ENCODE data around the gene WDFY4. TPM values are rescaled to one million over a fixed set of nuclear protein-coding genes. Genes with fewer than 3 reads are reported as not detected.

The WDFY4 gene
- total RNA-seq, 2 experiments from 2014 or later: 0.90 to 1.1 TPM

- no peak for TF ChIP-seq CTCF (IDR thresholded peaks at IDR 0.05)
- Mint-ChIP-seq H3K4me1 (ENCODE audit: low read depth) (no peaks in the 10 kb centered on the region), H3K4me3 (no peak overlapping the region), H3K9me3 (no peaks in the 10 kb centered on the region), H3K36me3 (ENCODE audit: low read depth) (no peaks in the 10 kb centered on the region), H3K27me3 (no peaks in the 10 kb centered on the region), H3K27ac (no peak overlapping the region)
- DNase-seq (no peak), ATAC-seq (no peak)
- CTCF ChIA-PET: no interaction called here
- POLR2A ChIA-PET: no interaction called here
- intact Hi-C loops (cut with micrococcal nuclease): no loop called here
Observed at GRCh38 chr10:48813291-48813690, 128.6 kb downstream of the WDFY4 start.

GRCh38 chr10:48813825-48814224 lies 129.2 kb downstream of the WDFY4 start:
- Mint-ChIP-seq H3K27me3 (no peaks in the 10 kb centered on the region), H3K4me3 (no peak overlapping the region), H3K4me1 (ENCODE audit: low read depth) (no peaks in the 10 kb centered on the region), H3K27ac (no peak overlapping the region), H3K36me3 (ENCODE audit: low read depth) (no peaks in the 10 kb centered on the region), H3K9me3 (no peaks in the 10 kb centered on the region)
- CTCF ChIA-PET: no interaction called here
- DNase-seq (no peak), ATAC-seq (no peak)
- TF ChIP-seq CTCF (IDR thresholded peaks at IDR 0.05): no peak
- POLR2A ChIA-PET: no interaction called here
- intact Hi-C loops (cut with micrococcal nuclease): no loop called here

DNA sequence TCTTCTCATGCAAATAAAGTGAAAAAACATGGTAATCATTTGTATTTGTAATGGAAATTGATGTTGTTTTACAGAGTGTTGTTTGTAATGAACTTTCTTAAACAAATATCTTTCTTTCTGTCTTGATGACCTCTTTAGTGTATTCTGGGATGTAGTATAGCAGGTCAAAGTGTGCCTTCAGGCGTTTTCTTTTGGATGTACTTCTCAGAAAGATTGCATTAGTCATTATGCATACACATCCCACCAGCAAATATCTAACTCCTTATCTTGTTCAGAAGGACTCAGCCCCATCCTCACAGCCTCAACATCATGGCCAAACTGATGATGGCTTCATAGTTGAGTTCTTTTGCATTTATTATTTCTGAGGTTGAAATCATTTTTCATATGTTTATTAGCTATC lies 130.3 kb downstream of the WDFY4 start:
- no peak overlapping the region for H3K4me3 Mint-ChIP-seq
- ChIA-PET POLR2A (interaction anchor here (0.7 kb wide), 1 partner anchor 1491 kb away, joined by 3 read pairs; no protein-coding TSS in a partner anchor), CTCF (no interaction called here)
- no peaks in the 10 kb centered on the region for H3K27me3 Mint-ChIP-seq
- no peak for DNase-seq
- no peak for ATAC-seq
- no peaks in the 10 kb centered on the region for H3K9me3 Mint-ChIP-seq
- no peaks in the 10 kb centered on the region for H3K36me3 Mint-ChIP-seq (ENCODE audit: low read depth)
- intact Hi-C loops (cut with micrococcal nuclease): no loop called here
- H3K4me1 Mint-ChIP-seq (ENCODE audit: low read depth): no peaks in the 10 kb centered on the region
- no peak overlapping the region for H3K27ac Mint-ChIP-seq
- TF ChIP-seq CTCF (IDR thresholded peaks at IDR 0.05): no peak

- DNase-seq (no peak), ATAC-seq (no peak)
- CTCF ChIA-PET: no interaction called here
- no peak for TF ChIP-seq CTCF (IDR thresholded peaks at IDR 0.05)
- peaks cover 2% of the 10 kb centered on the region for H3K27me3 Mint-ChIP-seq
- intact Hi-C loops (cut with micrococcal nuclease): no loop called here
- no peaks in the 10 kb centered on the region for H3K4me1 Mint-ChIP-seq (ENCODE audit: low read depth)
- POLR2A ChIA-PET: interaction anchor here (0.6 kb wide), 1 partner anchor 303 kb away, joined by 3 read pairs; no protein-coding TSS in a partner anchor
- H3K4me3 Mint-ChIP-seq: no peak overlapping the region
- no peaks in the 10 kb centered on the region for H3K36me3 Mint-ChIP-seq (ENCODE audit: low read depth)
- no peaks in the 10 kb centered on the region for H3K9me3 Mint-ChIP-seq
- no peak overlapping the region for H3K27ac Mint-ChIP-seq
Observed at GRCh38 chr10:48817141-48817540, 132.5 kb downstream of the WDFY4 start.

DNA sequence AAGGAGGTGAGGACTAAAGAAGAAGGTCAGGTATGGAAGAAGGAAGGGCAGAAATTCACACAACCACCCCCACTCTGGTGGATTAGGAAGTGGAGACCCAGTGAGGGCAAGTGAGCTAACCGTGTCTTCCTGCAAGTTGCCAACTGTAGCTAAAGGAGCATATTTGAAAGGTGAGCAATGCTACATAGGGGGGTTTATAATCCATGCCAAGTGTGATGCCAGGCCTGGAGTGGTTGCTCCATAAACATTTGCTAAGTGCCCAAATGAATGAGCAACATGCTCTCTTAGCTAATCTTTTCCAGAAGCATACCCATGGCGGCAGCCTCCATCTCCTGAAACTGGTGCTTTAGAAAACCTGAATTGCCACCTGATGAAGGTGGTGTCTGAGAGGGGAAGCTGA lies 133.4 kb downstream of the WDFY4 start:
- H3K36me3 Mint-ChIP-seq (ENCODE audit: low read depth): no peaks in the 10 kb centered on the region
- ATAC-seq (no peak), DNase-seq (no peak)
- no peak overlapping the region for H3K27ac Mint-ChIP-seq
- H3K4me3 Mint-ChIP-seq: no peak overlapping the region
- no peaks in the 10 kb centered on the region for H3K4me1 Mint-ChIP-seq (ENCODE audit: low read depth)
- ChIA-PET POLR2A (no interaction called here), CTCF (no interaction called here)
- intact Hi-C loops (cut with micrococcal nuclease): no loop called here
- H3K9me3 Mint-ChIP-seq: no peaks in the 10 kb centered on the region
- H3K27me3 Mint-ChIP-seq: peaks cover 2% of the 10 kb centered on the region
- TF ChIP-seq CTCF (IDR thresholded peaks at IDR 0.05): no peak

All from activated CD8-positive, alpha-beta T cell treated with anti-CD3 and anti-CD28 coated beads for 36 hours (primary cell).